HG02571 (cell line): ENCODE results near the gene RICTOR.

Experiments used
- ATAC-seq: cut with Tn5 transposase; IDR thresholded peaks from one replicate; pipeline ENCODE4 v1.9.1; 2021; ENCODE audit warnings: mild to moderate bottlenecking, moderate library complexity; ENCODE audit not compliant: unreplicated experiment

RICTOR gene

DNA sequence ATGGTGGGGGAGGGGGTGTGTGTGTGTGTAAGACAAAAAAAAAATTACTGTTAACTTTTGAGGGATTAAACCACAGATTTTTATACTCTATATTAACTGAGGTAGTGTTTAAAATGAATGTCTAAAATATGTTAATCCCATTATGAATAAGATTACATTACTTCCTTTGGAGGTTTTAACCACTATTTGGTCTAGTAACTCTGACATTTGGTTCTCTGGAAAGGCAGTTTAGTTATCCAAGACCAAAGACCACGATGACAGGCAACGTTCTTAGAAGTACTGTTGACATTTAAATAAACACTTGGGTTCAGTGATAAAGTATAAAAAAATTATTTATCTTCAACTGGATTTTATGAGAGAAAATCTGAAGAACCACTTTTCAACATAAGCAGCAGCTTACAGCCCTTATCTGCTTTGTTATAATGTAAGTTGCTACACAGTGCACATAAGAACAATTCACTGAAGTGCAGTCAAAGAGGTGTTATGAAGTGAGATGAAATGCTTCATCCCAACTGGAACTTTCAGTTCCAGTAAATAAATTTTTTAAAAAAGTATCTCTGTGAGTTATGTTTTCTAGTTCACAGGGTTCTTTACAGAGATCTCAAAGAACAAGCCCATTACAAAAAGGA is 133.9 kb downstream of the RICTOR start:
- no peak for ATAC-seq

DNA sequence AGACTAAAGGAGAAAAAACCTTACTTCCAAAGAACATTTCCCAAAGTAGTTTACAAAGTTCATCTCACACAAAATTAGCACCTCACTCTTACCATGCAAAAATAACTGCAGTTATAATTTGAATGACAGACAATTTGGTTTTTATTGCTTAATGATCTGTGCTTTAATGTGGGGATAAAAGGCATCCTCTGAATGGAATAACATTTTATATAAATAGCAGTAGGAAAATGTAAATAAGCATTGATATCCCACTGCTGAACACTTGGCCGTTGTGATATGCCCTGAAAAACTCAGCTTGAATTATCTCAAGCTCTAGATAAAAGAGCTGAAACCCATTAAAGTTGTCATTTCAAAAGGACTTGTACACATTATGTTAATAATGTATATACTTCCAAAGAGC is 135.2 kb downstream of the RICTOR start:
- no peak for ATAC-seq

- no peak for ATAC-seq
Observed at GRCh38 chr5:38938424-38938823, 135.8 kb downstream of the RICTOR start.

- ATAC-seq, result no peak
Observed at GRCh38 chr5:38936269-38936668, 137.9 kb downstream of the RICTOR start.

GRCh38 chr5:38935437-38935836 is 138.8 kb downstream of the RICTOR start:
- ATAC-seq, result no peak

DNA sequence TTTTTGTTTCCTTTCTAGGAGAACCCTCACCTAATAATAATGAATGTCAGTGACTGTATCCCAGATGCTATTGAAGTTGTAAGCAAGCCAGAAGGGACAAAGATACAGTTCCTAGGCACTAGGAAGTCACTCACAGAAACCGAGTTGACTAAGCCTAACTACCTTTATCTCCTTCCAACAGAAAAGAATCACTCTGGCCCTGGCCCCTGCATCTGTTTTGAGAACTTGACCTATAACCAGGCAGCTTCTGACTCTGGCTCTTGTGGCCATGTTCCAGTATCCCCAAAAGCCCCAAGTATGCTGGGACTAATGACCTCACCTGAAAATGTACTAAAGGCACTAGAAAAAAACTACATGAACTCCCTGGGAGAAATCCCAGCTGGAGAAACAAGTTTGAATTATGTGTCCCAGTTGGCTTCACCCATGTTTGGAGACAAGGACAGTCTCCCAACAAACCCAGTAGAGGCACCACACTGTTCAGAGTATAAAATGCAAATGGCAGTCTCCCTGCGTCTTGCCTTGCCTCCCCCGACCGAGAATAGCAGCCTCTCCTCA is 141.3 kb downstream of the RICTOR start:
- ATAC-seq, result no peak

GRCh38 chr5:38931731-38932130 is 142.5 kb downstream of the RICTOR start:
- no peak for ATAC-seq

GRCh38 chr5:38929838-38930237 is 144.4 kb downstream of the RICTOR start:
- ATAC-seq, result no peak

- no peak for ATAC-seq
Observed at GRCh38 chr5:38927470-38927869, 146.7 kb downstream of the RICTOR start.

- ATAC-seq, result no peak
Observed at GRCh38 chr5:38926121-38926520, 148.1 kb downstream of the RICTOR start.

GRCh38 chr5:38925154-38925925 is 148.9 kb downstream of the RICTOR start:
- no peak for ATAC-seq

DNA sequence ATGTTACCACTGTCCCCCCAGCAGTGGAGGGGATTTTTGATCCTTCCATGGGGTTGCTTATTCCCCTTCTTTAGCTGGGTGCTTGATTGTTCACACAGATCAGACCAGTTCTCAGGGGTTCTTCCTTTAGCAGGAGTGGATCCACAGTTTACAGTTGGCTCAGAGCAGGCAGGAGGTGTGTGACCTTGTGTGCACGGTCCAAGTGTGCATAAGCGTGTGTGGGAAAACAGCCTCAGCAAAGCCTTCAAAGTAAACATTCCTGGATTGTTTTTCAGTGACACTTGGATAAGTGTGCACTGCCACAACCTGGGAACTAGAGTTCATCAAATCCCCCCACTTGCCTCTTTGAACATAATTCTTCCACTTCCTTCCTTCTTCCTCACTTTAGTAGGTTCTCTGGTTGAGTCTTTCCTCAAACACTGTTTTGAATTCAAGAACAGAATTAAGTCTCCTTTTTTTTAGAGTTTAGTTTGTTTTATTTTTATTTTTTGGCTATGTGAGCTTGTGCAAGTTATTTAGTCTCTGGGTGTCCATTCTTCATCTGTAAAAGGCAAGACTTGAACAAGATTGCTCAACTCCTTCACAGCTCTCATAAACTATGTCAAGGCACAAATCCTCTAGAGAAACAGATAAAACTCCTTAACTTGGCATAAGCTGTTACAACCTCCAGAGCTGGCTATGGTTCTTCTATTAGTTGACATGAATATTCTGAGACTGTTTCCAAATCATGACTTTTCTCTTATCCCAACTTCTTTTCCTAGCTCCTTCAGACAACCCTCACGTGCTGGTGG is 150.3 kb downstream of the RICTOR start:
- no peak for ATAC-seq

- no peak for ATAC-seq
Observed at GRCh38 chr5:38922199-38922598, 152.0 kb downstream of the RICTOR start.

- ATAC-seq, result no peak
Observed at GRCh38 chr5:38921174-38921573, 153.0 kb downstream of the RICTOR start.

- no peak for ATAC-seq
Observed at GRCh38 chr5:38916802-38917201, 157.4 kb downstream of the RICTOR start.

GRCh38 chr5:38913714-38914113 is 160.5 kb downstream of the RICTOR start:
- no peak for ATAC-seq

GRCh38 chr5:38911933-38912332 is 162.3 kb downstream of the RICTOR start:
- ATAC-seq, result no peak

GRCh38 chr5:38906503-38906902 is 167.7 kb downstream of the RICTOR start:
- no peak for ATAC-seq

DNA sequence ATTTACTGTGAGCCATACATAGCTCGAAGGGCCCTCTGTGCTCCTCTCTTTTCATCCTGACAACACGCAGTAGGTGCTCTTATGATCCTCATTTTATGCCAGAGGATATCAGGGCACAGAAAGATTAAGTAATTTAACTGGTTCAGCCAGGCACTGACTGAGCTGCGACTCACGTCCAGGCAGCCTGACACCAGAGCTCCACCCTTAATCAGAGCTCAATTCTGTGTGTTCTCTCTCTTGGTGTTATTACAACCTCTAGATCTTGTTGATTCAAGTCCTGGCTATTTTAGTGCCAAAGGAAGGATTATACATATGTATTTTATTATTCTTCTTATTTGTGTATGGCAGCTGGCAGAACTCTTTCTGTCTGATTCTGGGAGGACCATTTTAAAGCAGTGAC is 168.7 kb downstream of the RICTOR start:
- ATAC-seq, result no peak

GRCh38 chr5:38899936-38900335 is 174.3 kb downstream of the RICTOR start:
- ATAC-seq, result no peak

DNA sequence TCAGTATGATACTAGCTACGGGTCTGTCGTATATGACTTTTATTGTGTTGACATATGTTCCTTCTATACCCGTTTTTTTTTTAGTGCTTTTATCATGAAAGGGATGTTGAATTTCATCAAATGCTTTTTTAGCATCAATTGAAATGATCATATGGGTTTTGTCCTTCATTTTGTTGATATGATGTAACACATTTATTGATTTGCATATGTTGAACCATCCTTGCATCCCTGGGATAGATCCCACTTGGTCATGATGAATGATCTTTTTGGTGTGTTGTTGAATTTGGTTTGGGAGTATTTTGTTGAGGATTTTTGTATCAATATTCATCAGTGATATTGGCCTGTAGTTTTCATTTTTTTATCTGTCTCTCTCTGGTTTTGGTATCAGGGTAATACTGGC is 177.4 kb downstream of the RICTOR start:
- no peak for ATAC-seq

- ATAC-seq, result no peak
Observed at GRCh38 chr5:38892363-38892762, 181.8 kb downstream of the RICTOR start.
